ENCODE results near the gene CFDP1. TPM values are rescaled to one million over a fixed set of nuclear protein-coding genes. Genes with fewer than 3 reads are reported as not detected.
A peak's percentile ranks its signal among the peaks of the same experiment; 100 is the strongest.

Gene CFDP1
- total and polyA plus RNA-seq, 4 donors, result 55.4 to 164 (median 132) TPM

GRCh38 chr16:75361936-75362335 is 71.4 kb downstream of the CFDP1 start:
- no peak for DNase-seq (ENCODE audit: low read depth in 4 of 6, low spot score in 6 of 6)
- H3K36me3 ChIP-seq (ENCODE audit: control insufficient read depth, insufficient read depth, low read length), result no peaks in the 10 kb centered on the region
- H3K4me1 ChIP-seq (ENCODE audit: control insufficient read depth, insufficient read depth, low read length), result no peaks in the 10 kb centered on the region
- no peaks in the 10 kb centered on the region for H3K9me3 ChIP-seq (ENCODE audit: control insufficient read depth, insufficient read depth, low read length)
- 94% methylated on average over 4 of the region's 5 CpGs for WGBS (ENCODE audit: insufficient coverage)
- no peaks in the 10 kb centered on the region for H3K27me3 ChIP-seq (ENCODE audit: control insufficient read depth, insufficient read depth, low read length)
- H3K27ac ChIP-seq (ENCODE audit: low read depth, low read length), result no peak overlapping the region
- H3K4me3 ChIP-seq (ENCODE audit: low read depth, low read length), result no peak overlapping the region

DNA sequence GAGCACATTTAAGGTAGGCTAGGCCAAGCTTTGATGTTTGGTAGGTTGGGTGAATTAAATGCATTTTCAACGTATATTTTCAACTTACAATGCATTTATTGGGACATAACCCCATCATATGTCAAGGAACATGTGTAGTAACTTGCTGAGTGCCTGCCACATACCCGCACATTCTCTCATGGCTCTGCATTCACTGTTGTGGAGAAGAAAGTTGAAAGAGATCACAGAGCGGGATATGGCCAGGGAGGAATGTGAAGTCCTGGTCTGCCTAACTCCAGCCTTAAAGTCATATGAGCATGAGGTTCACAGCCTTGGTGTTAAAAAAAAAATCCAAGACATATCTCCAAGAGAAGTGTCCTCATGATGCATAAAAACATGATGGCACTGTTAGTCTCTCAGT is 79.1 kb downstream of the CFDP1 start:
- no peaks in the 10 kb centered on the region for H3K9me3 ChIP-seq (ENCODE audit: control insufficient read depth, insufficient read depth, low read length)
- no peak for DNase-seq (ENCODE audit: low read depth in 4 of 6, low spot score in 6 of 6)
- 86% methylated on average over 1 of the region's 3 CpGs for WGBS (ENCODE audit: insufficient coverage)
- H3K36me3 ChIP-seq (ENCODE audit: control insufficient read depth, insufficient read depth, low read length), result no peaks in the 10 kb centered on the region
- H3K27me3 ChIP-seq (ENCODE audit: control insufficient read depth, insufficient read depth, low read length), result no peaks in the 10 kb centered on the region
- no peak overlapping the region for H3K4me3 ChIP-seq (ENCODE audit: low read depth, low read length)
- H3K4me1 ChIP-seq (ENCODE audit: control insufficient read depth, insufficient read depth, low read length), result no peaks in the 10 kb centered on the region
- no peak overlapping the region for H3K27ac ChIP-seq (ENCODE audit: low read depth, low read length)

DNA sequence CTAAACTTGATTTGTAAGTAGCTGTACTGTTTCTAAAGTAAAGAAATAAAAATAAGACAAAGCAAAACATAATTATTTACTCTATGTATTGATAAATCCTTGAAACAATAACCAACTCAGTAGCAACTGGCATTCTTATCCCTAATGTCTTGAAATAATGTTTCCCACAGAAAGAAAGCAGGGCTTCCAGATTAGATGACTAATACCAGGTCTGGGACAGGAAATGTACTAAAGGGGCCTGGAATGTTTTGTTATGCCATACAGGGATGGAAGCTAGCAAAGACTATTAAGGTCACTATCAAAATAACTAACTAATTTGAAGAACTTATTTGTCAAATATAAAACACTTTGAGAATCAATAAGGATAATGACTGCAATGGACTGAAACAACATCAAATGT is 82.1 kb downstream of the CFDP1 start:
- Histone ChIP-seq H3K36me3 (ENCODE audit: control insufficient read depth, insufficient read depth, low read length) (no peaks in the 10 kb centered on the region), H3K27me3 (ENCODE audit: control insufficient read depth, insufficient read depth, low read length) (no peaks in the 10 kb centered on the region), H3K27ac (ENCODE audit: low read depth, low read length) (no peak overlapping the region), H3K9me3 (ENCODE audit: control insufficient read depth, insufficient read depth, low read length) (no peaks in the 10 kb centered on the region), H3K4me1 (ENCODE audit: control insufficient read depth, insufficient read depth, low read length) (no peaks in the 10 kb centered on the region), H3K4me3 (ENCODE audit: low read depth, low read length) (no peak overlapping the region)
- DNase-seq (ENCODE audit: low read depth in 4 of 6, low spot score in 6 of 6), result no peak

GRCh38 chr16:75345711-75346110 is 87.6 kb downstream of the CFDP1 start:
- Histone ChIP-seq H3K27me3 (ENCODE audit: control insufficient read depth, insufficient read depth, low read length) (no peaks in the 10 kb centered on the region), H3K27ac (ENCODE audit: low read depth, low read length) (no peak overlapping the region)
- no peak for DNase-seq (ENCODE audit: low read depth in 4 of 6, low spot score in 6 of 6)

DNA sequence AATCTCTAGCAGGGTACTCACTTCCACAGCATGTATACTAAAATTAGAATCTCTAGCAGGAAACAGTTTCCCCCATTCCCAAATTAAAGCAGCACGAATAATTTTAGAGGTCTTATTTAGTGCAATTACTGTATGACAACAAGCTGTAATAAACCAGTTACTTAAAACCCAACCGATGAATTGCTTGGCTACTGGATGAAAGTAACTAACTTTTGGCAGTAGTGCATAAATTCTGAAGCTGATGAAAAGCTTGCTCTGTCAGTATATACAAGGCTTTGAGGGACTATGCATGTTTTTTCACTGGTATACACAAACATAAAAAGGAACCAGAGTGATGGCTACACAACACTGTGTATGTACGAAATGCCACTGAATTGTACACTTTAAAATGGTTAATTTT is 89.4 kb downstream of the CFDP1 start:
- WGBS (ENCODE audit: insufficient coverage), result no CpG with 5 or more reads among the region's 3 CpGs
- no peak for DNase-seq (ENCODE audit: low read depth in 4 of 6, low spot score in 6 of 6)
- no peaks in the 10 kb centered on the region for H3K4me1 ChIP-seq (ENCODE audit: control insufficient read depth, insufficient read depth, low read length)
- H3K27ac ChIP-seq (ENCODE audit: low read depth, low read length), result no peak overlapping the region
- no peaks in the 10 kb centered on the region for H3K27me3 ChIP-seq (ENCODE audit: control insufficient read depth, insufficient read depth, low read length)
- H3K4me3 ChIP-seq (ENCODE audit: low read depth, low read length), result no peak overlapping the region
- no peaks in the 10 kb centered on the region for H3K9me3 ChIP-seq (ENCODE audit: control insufficient read depth, insufficient read depth, low read length)
- no peaks in the 10 kb centered on the region for H3K36me3 ChIP-seq (ENCODE audit: control insufficient read depth, insufficient read depth, low read length)

More at GRCh38 chr16:75345711-75346110, 87.6 kb downstream of the CFDP1 start:
- Histone ChIP-seq H3K36me3 (ENCODE audit: control insufficient read depth, insufficient read depth, low read length) (no peaks in the 10 kb centered on the region), H3K9me3 (ENCODE audit: control insufficient read depth, insufficient read depth, low read length) (no peaks in the 10 kb centered on the region), H3K4me3 (ENCODE audit: low read depth, low read length) (no peak overlapping the region), H3K4me1 (ENCODE audit: control insufficient read depth, insufficient read depth, low read length) (no peaks in the 10 kb centered on the region)
- WGBS (ENCODE audit: insufficient coverage), result 94% methylated on average over 2 of the region's 2 CpGs

GRCh38 chr16:75343286-75343685 is 90.0 kb downstream of the CFDP1 start:
- Histone ChIP-seq H3K27me3 (ENCODE audit: control insufficient read depth, insufficient read depth, low read length) (no peaks in the 10 kb centered on the region), H3K9me3 (ENCODE audit: control insufficient read depth, insufficient read depth, low read length) (no peaks in the 10 kb centered on the region), H3K27ac (ENCODE audit: low read depth, low read length) (peak overlapping the region; percentile 2), H3K4me1 (ENCODE audit: control insufficient read depth, insufficient read depth, low read length) (no peaks in the 10 kb centered on the region), H3K4me3 (ENCODE audit: low read depth, low read length) (no peak overlapping the region), H3K36me3 (ENCODE audit: control insufficient read depth, insufficient read depth, low read length) (no peaks in the 10 kb centered on the region)
- DNase-seq (ENCODE audit: low read depth in 4 of 6, low spot score in 6 of 6), result peak in 1 of 6 donors; percentile 42
- 82% methylated on average over 1 of the region's 2 CpGs for WGBS (ENCODE audit: insufficient coverage)

DNA sequence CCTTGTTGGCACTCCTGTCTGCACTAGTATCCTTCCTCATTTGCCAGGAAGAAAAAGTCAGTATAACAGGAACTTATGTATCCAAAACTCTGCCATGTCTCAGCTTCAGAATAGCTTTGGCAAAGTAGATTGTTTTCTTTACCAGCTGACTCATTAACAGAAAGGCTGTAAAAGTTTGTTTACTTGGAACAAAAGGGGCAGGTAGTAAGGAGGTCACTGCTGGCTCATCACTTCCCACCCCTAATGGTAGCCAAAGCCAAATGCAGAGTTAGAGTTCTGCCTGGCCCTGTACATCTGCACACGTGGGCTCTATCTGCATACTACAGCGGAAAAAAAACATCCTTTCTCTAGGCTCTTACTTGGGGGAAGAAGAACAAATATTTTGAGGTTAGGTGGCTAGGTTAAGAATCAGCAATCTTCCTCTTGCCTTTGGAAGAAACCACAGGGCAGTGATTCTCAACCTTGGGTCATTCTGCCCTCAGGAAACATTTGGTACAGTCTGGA is 90.9 kb downstream of the CFDP1 start:
- Histone ChIP-seq H3K9me3 (ENCODE audit: control insufficient read depth, insufficient read depth, low read length) (no peaks in the 10 kb centered on the region), H3K27me3 (ENCODE audit: control insufficient read depth, insufficient read depth, low read length) (no peaks in the 10 kb centered on the region), H3K4me3 (ENCODE audit: low read depth, low read length) (no peak overlapping the region), H3K36me3 (ENCODE audit: control insufficient read depth, insufficient read depth, low read length) (no peaks in the 10 kb centered on the region), H3K4me1 (ENCODE audit: control insufficient read depth, insufficient read depth, low read length) (no peaks in the 10 kb centered on the region), H3K27ac (ENCODE audit: low read depth, low read length) (no peak overlapping the region)
- no peak for DNase-seq (ENCODE audit: low read depth in 4 of 6, low spot score in 6 of 6)
- WGBS (ENCODE audit: insufficient coverage), result no CpG with 5 or more reads among the region's 2 CpGs

- peak overlapping the region; percentile 55 for H3K27ac ChIP-seq (ENCODE audit: low read depth, low read length)
- no peak for DNase-seq (ENCODE audit: low read depth in 4 of 6, low spot score in 6 of 6)
- WGBS (ENCODE audit: insufficient coverage), result 80% methylated on average over 2 of the region's 4 CpGs
- no peaks in the 10 kb centered on the region for H3K36me3 ChIP-seq (ENCODE audit: control insufficient read depth, insufficient read depth, low read length)
- H3K9me3 ChIP-seq (ENCODE audit: control insufficient read depth, insufficient read depth, low read length), result no peaks in the 10 kb centered on the region
- no peak overlapping the region for H3K4me3 ChIP-seq (ENCODE audit: low read depth, low read length)
- H3K4me1 ChIP-seq (ENCODE audit: control insufficient read depth, insufficient read depth, low read length), result no peaks in the 10 kb centered on the region
- no peaks in the 10 kb centered on the region for H3K27me3 ChIP-seq (ENCODE audit: control insufficient read depth, insufficient read depth, low read length)
Observed at GRCh38 chr16:75341564-75342307, 91.6 kb downstream of the CFDP1 start.

DNA sequence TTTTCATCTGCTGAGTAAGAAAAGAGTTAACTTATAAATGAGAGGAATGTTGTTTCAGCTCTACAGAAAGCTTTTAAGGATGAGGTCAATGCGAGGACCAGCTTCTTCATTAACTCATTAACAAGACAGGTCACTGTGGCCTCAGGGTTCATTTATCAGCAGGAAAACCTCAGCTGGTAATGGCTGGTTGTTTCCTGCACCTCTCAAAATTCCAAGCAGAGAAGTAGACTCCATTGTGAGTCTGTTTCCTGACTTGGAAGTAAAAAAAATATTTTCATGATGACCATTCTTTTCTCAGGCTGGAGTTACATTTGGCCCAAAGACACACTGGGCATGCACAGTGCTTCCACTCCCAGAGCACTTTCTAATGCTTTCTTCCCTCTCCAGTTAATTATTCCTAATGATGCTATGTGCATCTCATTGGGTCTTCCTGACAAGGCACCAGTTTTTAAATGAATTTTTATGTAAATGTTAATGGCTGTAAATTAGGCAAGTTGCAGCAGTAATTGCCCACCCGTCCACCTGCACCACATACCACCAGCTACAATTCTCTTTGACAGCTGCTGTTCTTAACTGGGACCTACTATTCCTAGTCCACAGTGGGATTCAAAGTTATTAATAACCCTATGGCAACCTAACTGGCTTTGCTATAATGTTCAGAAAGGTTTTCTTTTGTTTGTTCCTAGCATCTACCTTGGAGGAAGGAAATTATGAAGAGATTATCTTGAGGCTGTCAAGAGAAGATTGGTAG is 92.4 kb downstream of the CFDP1 start:
- no peak overlapping the region for H3K4me3 ChIP-seq (ENCODE audit: low read depth, low read length)
- WGBS (ENCODE audit: insufficient coverage), result no CpG with 5 or more reads among the region's 2 CpGs
- peak in 1 of 6 donors; percentile 65 for DNase-seq (ENCODE audit: low read depth in 4 of 6, low spot score in 6 of 6)
- no peaks in the 10 kb centered on the region for H3K4me1 ChIP-seq (ENCODE audit: control insufficient read depth, insufficient read depth, low read length)
- H3K9me3 ChIP-seq (ENCODE audit: control insufficient read depth, insufficient read depth, low read length), result no peaks in the 10 kb centered on the region
- H3K36me3 ChIP-seq (ENCODE audit: control insufficient read depth, insufficient read depth, low read length), result no peaks in the 10 kb centered on the region
- H3K27me3 ChIP-seq (ENCODE audit: control insufficient read depth, insufficient read depth, low read length), result no peaks in the 10 kb centered on the region
- H3K27ac ChIP-seq (ENCODE audit: low read depth, low read length), result peak overlapping the region; percentile 55

DNA sequence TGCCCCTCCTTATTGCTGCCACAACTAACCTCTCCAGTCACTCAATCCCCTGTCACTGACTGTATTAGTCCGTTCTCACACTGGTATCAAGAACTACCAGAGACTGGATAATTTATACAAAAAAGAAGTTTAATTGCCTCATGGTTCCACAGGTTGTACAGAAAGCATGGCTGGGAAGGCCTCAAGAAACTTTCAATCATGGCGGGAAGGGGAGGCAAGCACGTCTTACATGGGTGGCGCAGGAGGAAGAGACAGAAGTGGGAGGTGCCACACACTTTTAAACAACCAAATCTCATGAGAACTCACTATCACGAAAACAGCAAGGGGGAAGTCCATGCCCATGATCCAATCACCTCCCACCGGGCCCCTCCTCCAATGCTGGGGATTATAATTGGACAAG is 95.9 kb downstream of the CFDP1 start:
- H3K27ac ChIP-seq (ENCODE audit: low read depth, low read length), result no peak overlapping the region
- DNase-seq (ENCODE audit: low read depth in 4 of 6, low spot score in 6 of 6), result no peak
- no peak overlapping the region for H3K4me3 ChIP-seq (ENCODE audit: low read depth, low read length)
- WGBS (ENCODE audit: insufficient coverage), result no CpG with 5 or more reads among the region's 6 CpGs
- H3K27me3 ChIP-seq (ENCODE audit: control insufficient read depth, insufficient read depth, low read length), result no peaks in the 10 kb centered on the region
- H3K9me3 ChIP-seq (ENCODE audit: control insufficient read depth, insufficient read depth, low read length), result no peaks in the 10 kb centered on the region
- no peaks in the 10 kb centered on the region for H3K4me1 ChIP-seq (ENCODE audit: control insufficient read depth, insufficient read depth, low read length)
- no peaks in the 10 kb centered on the region for H3K36me3 ChIP-seq (ENCODE audit: control insufficient read depth, insufficient read depth, low read length)
